SK-MEL-5 (cell line): ENCODE data around the gene ADGRA1. TPM values are rescaled to one million over a fixed set of nuclear protein-coding genes. Genes with fewer than 3 reads are reported as not detected.

ENCODE experiments used
- DNase-seq: peaks from one replicate; pipeline ENCODE4 v3.0.0-alpha.2; 2016; ENCODE audit warnings: low read depth, low spot score
- in situ Hi-C: cut with HindIII; loops from 2 replicates; pipeline ENCODE4 v1.10.0; 2016; ENCODE audit warnings: low sequenced_read_pairs, high pct_unique_total_duplicates, low pct_unique_long_range_greater_than_20kb
- total RNA-seq: library from RNA; depleted of rRNA; stranded (reverse); fragments of >200 nt; shearing (Covaris generic); gene quantifications from 2 replicates; pipeline ENCODE4 v1.2.3, GENCODE V29; 2014

The ADGRA1 gene
- total RNA-seq, 1 experiment from 2014 or later, result not detected

DNA sequence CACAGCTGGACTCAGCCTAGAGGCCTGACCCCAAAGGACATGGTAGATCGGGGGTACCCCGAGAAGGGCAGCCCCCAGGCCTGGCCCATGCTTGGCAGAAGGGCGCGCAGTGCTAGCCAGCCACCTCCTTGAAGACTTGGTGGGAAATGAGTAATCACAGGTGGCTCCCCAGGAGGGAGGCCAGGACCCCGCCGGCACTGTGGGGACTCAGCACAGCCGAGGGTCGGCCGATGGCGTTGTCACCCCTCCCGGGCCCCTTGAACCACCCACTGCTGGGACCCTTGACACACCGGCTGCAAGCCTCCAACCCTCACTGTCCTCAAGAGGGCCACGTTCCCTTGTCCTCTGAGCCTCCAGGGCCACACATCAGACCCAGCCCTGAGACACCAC is 27.7 kb downstream of the ADGRA1 start:
- in situ Hi-C loops, result no loop called here
- no peak for DNase-seq

DNA sequence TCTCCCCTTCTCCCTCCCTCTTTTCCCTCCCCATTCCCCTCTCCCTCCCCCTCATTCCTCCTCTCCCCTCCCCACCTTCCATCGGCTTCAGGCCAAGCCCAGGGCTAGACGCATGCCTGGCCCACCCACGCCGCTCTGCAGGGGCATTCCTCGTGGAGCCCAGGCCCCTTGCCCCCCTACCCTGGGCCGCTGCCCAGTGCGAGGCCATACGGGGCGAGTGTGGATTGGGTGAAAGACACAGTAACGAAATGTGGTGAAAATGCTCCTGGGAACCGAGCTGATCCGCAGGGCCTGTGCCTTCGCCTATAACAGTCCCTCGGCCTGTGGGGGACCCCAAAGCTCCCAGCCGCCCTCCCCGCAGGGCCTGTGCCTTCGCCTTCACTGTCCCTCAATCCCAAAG is 28.3 kb downstream of the ADGRA1 start:
- DNase-seq, result no peak
- in situ Hi-C loops, result no loop called here

DNA sequence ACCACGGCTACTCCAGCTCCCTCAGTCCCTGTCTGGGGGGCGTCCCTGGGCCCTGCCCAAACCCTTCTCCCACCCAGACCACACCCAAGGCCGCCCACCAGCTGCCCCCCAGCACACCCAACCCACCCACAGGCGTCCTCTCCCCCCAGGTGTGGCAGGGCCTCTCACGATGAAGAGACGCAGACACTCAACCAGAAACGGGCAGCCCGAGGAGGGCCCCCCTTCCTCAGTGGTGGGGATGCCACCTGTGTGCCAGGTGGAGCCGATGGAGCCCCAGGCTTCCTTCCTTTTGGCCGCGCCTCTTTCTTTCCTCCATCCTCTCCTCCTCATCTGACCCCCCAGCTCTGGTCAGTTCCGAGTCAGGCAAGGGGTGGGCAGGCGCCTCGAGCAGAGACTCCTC is 28.7 kb downstream of the ADGRA1 start:
- in situ Hi-C loops, result no loop called here
- no peak for DNase-seq

DNA sequence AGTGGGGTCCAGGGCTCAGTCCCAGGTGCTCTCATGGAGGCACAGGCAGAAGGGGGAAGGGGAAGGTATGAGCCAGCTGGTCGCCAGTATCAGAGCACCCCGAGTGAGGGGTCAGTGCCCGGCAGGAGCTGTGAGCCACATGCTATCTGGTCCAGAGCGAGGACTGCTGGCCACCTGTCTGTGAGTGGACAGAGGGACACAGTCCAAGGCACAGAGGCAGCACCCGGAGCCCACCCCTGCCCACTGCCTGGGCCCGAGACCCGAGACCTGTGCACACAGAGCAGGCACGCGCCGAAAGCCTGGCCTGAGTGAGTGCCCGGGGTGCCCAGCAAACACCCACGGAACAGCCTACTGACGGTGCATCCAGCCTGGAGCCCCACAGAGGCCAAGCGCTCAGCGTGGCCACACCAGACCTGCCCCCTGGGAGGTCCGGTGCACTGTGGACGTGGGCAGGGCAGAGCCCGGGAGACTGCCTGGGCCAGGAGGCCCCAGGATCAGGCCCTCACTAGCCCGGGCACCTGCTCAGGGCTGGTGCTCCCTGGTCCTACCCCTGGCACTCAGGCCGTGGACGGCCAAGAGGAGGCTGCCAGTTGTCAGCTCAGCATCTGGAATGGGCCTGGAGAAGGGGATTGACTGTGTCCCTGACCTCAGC is 29.4 kb downstream of the ADGRA1 start:
- in situ Hi-C loops, result no loop called here
- DNase-seq, result no peak

DNA sequence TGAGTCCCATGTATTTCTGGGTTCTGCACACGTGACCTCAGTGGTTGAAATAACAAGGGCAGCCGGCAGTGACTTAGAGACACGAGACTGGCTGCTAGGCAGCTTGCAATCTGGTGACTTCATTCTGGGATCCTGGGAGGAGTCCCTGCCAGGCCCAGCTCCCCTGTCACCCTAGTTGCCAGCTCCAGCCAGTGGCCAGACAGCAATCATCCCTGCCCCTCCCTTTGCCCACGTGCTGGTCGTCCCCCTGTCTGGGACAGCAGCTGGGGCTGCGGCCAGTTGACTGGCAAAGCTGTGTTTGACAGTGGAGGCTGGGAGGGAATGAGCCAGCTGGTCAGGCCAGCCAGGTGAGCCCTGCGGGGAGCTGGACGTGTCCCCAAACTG is 30.0 kb downstream of the ADGRA1 start:
- in situ Hi-C loops, result no loop called here
- DNase-seq, result peak; percentile 25

DNA sequence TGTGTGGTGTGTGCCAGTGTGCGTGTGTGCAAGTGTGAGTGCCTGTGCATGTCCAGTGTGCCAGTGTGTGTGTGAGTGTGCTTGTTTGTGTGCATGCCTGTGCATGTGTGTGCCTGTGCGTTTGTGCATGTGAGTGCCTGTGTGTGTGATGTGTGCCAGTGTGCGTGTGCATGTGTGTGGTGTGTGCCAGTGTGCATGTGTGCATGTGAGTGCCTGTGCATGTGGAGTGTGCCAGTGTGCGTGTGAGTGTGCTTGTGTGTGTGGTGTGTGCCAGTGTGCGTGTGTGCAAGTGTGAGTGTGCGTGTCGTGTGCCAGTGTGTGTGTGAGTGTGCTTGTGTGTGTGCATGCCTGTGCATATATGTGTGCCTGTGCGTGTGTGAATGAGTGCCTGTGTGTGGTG is 33.8 kb downstream of the ADGRA1 start:
- no peak for DNase-seq
- in situ Hi-C loops, result no loop called here

DNA sequence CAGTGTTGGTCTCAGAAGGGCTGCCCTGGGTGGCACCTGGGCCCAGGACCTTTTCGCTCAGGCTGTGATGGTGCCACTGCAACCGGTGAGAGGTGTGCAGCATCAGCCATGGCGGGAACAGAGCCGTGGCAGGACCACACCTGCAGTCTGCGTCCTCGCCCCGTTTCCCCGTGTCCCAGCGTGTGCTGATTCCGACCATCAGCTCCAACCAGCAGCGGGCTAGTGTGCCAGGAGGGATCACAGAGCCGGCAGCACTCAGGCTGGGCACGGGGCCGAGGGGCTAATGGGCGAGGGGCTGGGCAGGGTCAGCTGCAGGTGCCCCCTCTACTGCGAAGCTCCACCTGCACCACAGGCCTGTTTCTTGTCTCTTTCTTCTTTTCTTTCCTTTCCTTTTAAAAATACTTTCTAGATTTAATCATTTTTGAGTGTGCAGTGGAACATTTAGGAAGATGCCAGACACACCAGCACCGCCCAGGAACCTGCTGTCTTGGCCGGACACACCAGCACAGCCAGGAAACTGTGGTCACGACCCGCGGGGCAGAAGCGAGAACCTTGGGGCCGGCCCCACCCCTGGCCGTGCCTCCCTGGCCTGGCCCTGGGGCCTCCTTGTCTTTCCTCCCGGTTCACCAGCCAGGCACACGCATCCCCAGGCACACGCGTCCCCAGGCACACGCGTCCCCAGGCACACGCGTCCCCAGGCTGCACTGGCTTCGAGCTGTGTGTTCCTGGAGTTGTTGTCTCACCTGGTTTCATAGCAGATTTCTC is 34.6 kb downstream of the ADGRA1 start:
- no peak for DNase-seq

DNA sequence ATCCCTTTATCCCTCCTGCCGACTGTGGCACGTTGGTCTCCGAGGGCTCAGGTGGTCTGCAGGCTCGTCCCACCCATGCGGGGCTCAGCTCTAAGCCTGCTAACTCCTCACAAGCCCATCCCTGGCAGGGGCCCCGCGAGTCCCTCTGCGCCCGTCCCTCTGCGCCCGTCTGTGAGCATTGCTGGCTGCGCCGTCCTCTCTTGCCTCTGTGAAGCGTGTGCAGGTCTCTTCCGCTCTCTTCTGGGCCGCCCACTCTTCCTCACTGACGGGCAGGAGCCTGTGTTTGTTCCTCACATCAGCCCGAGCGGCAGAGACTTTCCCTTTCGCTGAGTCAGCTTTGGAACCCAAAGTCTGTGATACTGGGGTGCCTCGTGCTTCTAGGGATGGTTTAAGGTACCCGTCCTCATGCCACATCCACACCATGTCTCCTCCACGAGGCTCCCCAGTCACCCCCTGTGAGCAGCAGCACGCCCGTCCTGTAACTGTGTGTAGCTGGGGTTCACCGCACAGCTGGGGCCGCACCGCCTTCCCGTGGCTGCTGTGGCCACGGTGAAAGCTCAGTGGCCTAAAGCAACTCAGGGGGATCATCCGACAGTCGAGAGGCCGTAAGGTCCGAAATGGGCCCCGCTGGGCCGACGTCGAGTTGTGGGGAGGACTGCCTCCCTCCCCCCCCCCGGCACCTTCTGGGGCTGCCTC is 35.5 kb downstream of the ADGRA1 start:
- no peak for DNase-seq
- in situ Hi-C loops, result no loop called here

More for the DNA sequence above, 34.6 kb downstream of the ADGRA1 start:
- in situ Hi-C loops, result no loop called here

DNA sequence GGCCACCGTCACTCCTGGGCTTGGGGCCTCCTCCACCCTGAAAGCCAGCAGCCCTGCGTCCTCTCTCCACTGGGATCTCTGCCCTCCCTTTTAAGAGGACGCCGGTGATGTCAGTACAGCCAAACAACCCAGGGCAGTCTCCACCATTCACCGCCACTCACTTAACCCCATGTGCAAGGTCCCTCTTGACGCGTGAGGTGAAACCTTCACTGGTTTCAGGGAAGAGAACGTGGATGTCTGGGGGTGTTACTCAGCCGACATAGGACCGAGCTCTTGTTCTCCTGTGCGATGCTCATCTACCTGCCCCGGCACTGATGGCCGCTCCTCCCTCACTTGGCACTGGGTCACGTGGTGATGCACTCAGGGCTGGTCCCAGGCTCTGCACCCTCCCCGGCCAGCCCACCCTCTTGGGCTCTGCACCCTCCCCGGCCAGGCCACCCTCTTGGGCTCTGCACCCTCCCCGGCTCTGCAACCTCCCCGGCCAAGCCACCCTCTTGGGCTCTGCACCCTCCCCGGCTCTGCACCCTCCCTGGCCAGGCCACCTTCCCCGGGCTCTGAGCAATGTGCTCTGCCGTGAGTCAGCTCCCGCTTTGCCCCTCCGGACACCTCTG is 36.1 kb downstream of the ADGRA1 start:
- in situ Hi-C loops, result no loop called here
- DNase-seq, result no peak

DNA sequence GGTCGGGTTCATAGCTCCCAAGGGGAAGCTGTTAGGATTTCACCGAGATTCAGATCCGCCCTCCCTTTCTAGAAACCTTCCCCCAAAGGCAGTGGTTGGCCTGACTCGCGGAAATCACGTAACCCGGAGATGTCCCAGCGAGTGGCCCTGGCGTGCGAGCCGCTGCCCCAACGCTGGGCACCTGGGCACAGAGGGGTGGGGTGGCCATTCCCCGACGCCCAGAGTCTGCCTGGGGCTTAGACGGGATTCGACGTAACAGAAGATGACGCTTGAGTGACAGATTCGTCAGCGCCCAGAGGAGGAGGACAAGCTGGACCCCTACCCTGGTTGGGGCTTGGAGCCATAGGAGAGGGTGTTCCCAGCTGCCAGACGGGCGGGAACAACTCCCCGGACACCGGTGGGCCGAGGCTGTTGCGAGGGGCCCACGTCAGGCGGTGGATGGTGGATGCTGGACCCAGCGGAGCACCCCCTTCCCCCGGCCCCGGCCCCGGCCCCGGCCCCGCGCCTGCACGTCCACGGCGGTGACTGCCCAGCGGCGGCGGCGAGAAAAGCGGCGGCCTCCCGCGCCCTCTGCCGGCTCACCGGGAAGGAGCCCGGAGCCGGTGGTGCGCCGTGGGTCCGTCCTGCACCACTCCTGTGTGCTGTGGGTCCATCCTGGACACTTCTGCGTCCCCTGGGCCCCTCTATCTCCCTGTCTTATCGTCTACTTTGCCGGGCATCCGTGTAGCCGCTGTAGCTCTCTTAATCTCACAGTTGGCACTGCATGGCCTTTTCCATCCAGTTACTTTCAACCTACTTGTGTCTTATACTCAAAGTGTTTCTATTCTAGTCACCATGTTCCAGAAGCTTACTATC is 36.9 kb downstream of the ADGRA1 start:
- DNase-seq, result peak; percentile 29
- in situ Hi-C loops, result loop anchor here (25.0 kb wide), 1 partner anchor 187 kb away; the partner anchor contains the start of gene CFAP46

DNA sequence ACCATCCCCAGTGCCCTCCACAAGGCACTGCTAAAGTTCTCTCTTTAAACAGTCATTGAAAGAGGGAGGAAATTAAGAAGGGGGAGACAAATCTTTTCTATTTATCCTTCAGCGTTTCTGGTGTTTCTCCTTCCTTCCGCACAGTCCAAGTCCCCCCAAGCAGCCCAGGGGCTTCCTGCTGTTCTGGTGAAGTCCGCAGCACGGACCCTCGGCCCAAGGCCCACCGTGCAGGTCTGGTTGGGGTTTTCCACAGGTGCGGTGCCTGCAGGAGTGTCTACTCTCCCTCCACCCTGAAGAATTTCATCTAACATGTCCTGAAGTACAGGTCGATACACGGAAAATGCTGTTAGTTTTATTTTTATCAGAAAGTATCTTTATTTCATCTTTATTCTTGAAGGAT is 38.2 kb downstream of the ADGRA1 start:
- in situ Hi-C loops, result loop anchor here (25.0 kb wide), 1 partner anchor 189 kb away; the partner anchor contains the start of gene CFAP46
- no peak for DNase-seq

DNA sequence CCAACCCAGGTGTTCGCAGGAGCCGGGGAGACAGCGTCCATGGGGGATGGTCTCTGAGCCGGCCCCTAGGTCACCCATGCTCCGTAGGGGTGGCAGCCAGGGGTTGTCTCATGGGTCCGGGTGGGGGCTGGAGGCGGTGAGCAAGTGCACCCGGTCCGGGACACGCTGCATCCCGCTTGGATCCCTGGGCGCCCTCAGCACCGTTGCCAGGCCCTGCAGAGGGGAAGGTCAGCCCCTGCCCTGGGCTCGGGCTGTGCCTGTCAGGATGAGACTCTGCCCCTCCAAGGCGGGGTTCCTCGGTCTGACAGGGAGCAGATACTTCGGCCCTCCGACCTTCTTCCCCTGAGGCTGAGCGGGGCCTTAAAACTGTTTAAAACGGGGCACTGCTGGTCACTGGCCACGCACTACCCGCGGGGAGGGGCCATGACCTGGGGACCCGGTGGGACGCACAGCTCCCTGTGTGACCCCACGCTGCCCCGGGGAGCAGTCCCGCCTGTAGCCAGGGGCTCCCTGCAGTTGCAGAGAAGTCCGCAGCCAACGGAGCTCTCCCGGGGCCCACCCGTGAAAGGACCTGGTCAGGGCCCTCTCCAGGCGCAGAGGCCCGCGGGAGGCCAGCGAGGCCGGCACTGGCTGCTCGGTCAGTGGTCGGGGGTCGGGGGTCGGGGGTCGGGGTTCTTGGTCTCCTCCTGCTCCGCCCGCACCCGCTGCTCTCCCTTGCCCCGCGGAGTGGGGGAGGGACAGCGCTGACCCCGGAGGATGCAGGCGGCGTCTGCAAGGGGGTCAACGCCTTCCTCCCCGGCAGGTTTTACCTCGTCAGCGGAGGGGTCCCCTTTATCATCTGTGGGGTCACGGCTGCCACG is 38.9 kb downstream of the ADGRA1 start:
- in situ Hi-C loops, result loop anchor here (25.0 kb wide), 1 partner anchor 189 kb away; the partner anchor contains the start of gene CFAP46
- no peak for DNase-seq

DNA sequence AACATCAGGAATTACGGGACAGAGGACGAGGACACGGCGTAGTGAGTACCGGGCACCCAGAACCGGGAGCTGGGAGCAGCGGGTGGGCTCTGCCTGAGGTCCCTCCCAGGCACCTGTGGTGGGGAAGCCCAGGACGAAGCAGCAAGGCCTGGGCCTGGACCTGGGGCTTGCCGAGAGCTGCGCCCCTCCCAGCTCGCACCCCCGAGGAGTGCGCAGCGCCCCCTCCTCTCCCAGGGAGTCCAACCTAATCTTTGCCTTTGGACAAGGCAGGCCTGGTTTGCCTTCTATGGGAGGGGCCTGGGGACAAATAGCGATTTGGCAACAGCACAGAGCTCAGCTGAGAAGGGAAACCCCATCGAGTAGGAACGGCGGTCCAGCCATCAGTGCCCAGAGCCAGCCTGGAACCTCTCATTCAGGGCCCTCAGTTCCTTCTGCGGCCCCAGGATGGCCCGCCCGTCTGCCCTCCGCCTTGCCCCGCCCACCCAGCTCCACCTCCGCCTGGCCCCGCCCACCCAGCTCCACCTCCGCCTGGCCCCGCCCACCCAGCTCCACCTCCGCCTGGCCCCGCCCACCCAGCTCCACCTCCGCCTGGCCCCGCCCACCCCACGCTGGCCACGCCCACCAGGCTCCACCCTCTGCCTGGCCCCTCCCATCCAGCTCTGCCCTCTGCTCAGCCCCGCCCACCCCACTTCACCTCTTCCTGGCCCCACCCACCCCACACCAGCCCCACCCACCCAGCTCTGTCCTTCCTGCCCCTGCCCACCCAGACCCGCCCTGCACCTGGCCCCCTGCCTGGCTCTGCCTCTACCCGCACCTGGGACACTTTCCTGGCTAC is 39.8 kb downstream of the ADGRA1 start:
- DNase-seq, result peak; percentile 47
- in situ Hi-C loops, result loop anchor here (25.0 kb wide), 1 partner anchor 190 kb away; the partner anchor contains the start of gene CFAP46

DNA sequence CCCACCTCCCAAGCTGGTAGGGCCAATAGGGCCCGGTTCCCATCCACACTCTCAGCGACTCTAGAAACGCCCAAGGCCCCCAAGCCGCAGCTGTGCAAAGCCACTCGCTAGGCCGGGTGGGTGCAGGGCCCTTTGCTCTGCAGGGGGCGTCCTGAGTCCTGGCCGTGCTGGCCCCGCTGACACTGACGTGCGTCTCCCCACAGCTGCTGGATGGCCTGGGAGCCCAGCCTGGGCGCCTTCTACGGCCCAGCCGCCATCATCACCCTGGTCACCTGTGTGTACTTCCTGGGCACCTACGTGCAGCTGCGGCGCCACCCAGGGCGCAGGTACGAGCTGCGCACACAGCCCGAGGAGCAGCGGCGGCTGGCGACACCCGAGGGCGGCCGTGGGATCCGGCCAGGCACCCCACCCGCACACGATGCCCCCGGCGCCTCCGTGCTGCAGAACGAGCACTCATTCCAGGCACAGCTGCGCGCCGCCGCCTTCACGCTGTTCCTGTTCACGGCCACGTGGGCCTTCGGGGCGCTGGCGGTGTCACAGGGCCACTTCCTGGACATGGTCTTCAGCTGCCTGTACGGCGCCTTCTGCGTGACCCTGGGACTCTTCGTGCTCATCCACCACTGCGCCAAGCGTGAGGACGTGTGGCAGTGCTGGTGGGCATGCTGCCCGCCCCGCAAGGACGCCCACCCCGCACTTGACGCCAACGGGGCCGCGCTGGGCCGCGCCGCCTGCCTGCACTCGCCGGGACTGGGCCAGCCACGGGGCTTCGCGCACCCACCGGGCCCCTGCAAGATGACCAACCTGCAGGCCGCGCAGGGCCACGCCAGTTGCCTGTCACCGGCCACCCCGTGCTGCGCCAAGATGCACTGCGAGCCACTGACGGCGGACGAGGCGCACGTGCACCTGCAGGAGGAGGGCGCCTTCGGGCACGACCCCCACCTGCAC is 40.7 kb downstream of the ADGRA1 start:
- DNase-seq, result no peak
- in situ Hi-C loops, result loop anchor here (25.0 kb wide), 1 partner anchor 191 kb away; the partner anchor contains the start of gene CFAP46
